ENCODE results near the gene MAPKAPK2. TPM values are rescaled to one million over a fixed set of nuclear protein-coding genes. Genes with fewer than 3 reads are reported as not detected.

The MAPKAPK2 gene
- total RNA-seq, 2 experiments from 2014 or later: 14.5 to 39.9 TPM

GRCh38 chr1:206666031-206666561 is 18.6 kb upstream of the MAPKAPK2 start:
- no peak overlapping the region for H2AFZ ChIP-seq (ENCODE audit: low read length)
- H3K4me2 ChIP-seq (ENCODE audit: low read length): no peak overlapping the region
- POLR2A ChIA-PET: interaction anchor here (0.7 to 3.4 kb wide), 4 partner anchors 18 to 244 kb away, joined by 3 to 31 read pairs (median 4); partner anchors contain the start of gene DYRK3
- intact Hi-C loops (cut with micrococcal nuclease; ENCODE audit: unreplicated experiment): no loop called here
- no peak overlapping the region for H3K27ac ChIP-seq (ENCODE audit: low read depth, low read length, poor library complexity, severe bottlenecking)
- no peaks in the 10 kb centered on the region for H4K20me1 ChIP-seq (ENCODE audit: insufficient read depth, low read length)
- no peaks in the 10 kb centered on the region for H3K9me2 ChIP-seq (ENCODE audit: insufficient read depth, low read length)
- H3K79me2 ChIP-seq (ENCODE audit: insufficient read depth, low read depth, low read length): no peaks in the 10 kb centered on the region
- peaks cover 18% of the 10 kb centered on the region for H3K4me1 ChIP-seq (ENCODE audit: insufficient read depth, low read length, poor library complexity, severe bottlenecking)
- TF ChIP-seq EZH2phosphoT487 (IDR thresholded peaks at IDR 0.05; ENCODE audit: borderline replicate concordance, low read depth, low read length): no peak
- no peak for TF ChIP-seq CTCF (conservative IDR thresholded peaks at IDR 0.05; ENCODE audit: low read length)
- H3K36me3 ChIP-seq (ENCODE audit: insufficient read depth, low read length): no peaks in the 10 kb centered on the region
- DNase-seq (ENCODE audit: low spot score): no peak
- no TSS peak for BruUV-seq (replicated peaks)
- H3K4me3 ChIP-seq (ENCODE audit: low read depth, low read length, poor library complexity, severe bottlenecking): no peak overlapping the region
- CTCF ChIA-PET (ENCODE audit: unreplicated experiment): interaction anchor here (0.6 to 1.7 kb wide), 3 partner anchors 35 to 176 kb away, joined by 3 to 6 read pairs (median 6); no protein-coding TSS in a partner anchor
- no peaks in the 10 kb centered on the region for H3K9me3 ChIP-seq (ENCODE audit: low read length)

GRCh38 chr1:206666954-206667665 is 17.6 kb upstream of the MAPKAPK2 start:
- H3K79me2 ChIP-seq (ENCODE audit: insufficient read depth, low read depth, low read length): no peaks in the 10 kb centered on the region
- ChIA-PET POLR2A (interaction anchor here (0.6 to 2.0 kb wide), 7 partner anchors 11 to 1139 kb away, joined by 3 to 7 read pairs (median 4); no protein-coding TSS in a partner anchor), CTCF (ENCODE audit: unreplicated experiment) (interaction anchor here (0.5 to 0.9 kb wide), 2 partner anchors 23 to 162 kb away, joined by 3 read pairs; no protein-coding TSS in a partner anchor)
- H4K20me1 ChIP-seq (ENCODE audit: insufficient read depth, low read length): no peaks in the 10 kb centered on the region
- no peak overlapping the region for H3K27ac ChIP-seq (ENCODE audit: low read depth, low read length, poor library complexity, severe bottlenecking)
- no TSS peak for BruUV-seq (replicated peaks)
- no peak overlapping the region for H3K4me2 ChIP-seq (ENCODE audit: low read length)
- no peaks in the 10 kb centered on the region for H3K9me2 ChIP-seq (ENCODE audit: insufficient read depth, low read length)
- H3K4me1 ChIP-seq (ENCODE audit: insufficient read depth, low read length, poor library complexity, severe bottlenecking): peaks cover 25% of the 10 kb centered on the region
- H3K4me3 ChIP-seq (ENCODE audit: low read depth, low read length, poor library complexity, severe bottlenecking): no peak overlapping the region
- intact Hi-C loops (cut with micrococcal nuclease; ENCODE audit: unreplicated experiment): no loop called here
- no peak overlapping the region for H2AFZ ChIP-seq (ENCODE audit: low read length)
- no peak for TF ChIP-seq CTCF (conservative IDR thresholded peaks at IDR 0.05; ENCODE audit: low read length)
- TF ChIP-seq EZH2phosphoT487 (IDR thresholded peaks at IDR 0.05; ENCODE audit: borderline replicate concordance, low read depth, low read length): no peak
- no peaks in the 10 kb centered on the region for H3K9me3 ChIP-seq (ENCODE audit: low read length)
- no peaks in the 10 kb centered on the region for H3K36me3 ChIP-seq (ENCODE audit: insufficient read depth, low read length)
- DNase-seq (ENCODE audit: low spot score): no peak

Measured in OCI-LY7 (cell line).